Liver (tissue), 9 donors: ENCODE data around the gene CCDC91. TPM values are rescaled to one million over a fixed set of nuclear protein-coding genes. Genes with fewer than 3 reads are reported as not detected.

Source experiments
- DNase-seq: peaks from one replicate; pipeline ENCODE4 v3.0.0-alpha.2; 2017; ENCODE audit warnings: low spot score
- H3K27ac ChIP-seq, 2 donors: one replicate each; pipeline ENCODE4 v1.7.0; 2013; ENCODE audit warnings: inconsistent platforms in 2 of 2, low read length in 2 of 2, control low read depth in 1 of 2, low read depth in 1 of 2, mild to moderate bottlenecking in 1 of 2
- H3K27me3 ChIP-seq, 4 donors: one replicate each; pipeline versions ENCODE4 v1.6.1 to v1.7.0; 2013; ENCODE audit warnings: low read length in 3 of 4, inconsistent platforms in 1 of 4, mild to moderate bottlenecking in 1 of 4, moderate library complexity in 1 of 4; ENCODE audit not compliant: control insufficient read depth in 4 of 4, insufficient read depth in 4 of 4
- H3K36me3 ChIP-seq, 4 donors: one replicate each; pipeline versions ENCODE4 v1.6.1 to v1.7.0; 2013; ENCODE audit warnings: low read length in 3 of 4, mild to moderate bottlenecking in 3 of 4, low read depth in 1 of 4, moderate library complexity in 1 of 4; ENCODE audit not compliant: control insufficient read depth in 4 of 4, insufficient read depth in 3 of 4
- H3K4me1 ChIP-seq, 4 donors: one replicate each; pipeline versions ENCODE4 v1.6.1 to v1.7.0; 2013; ENCODE audit warnings: low read length in 3 of 4, mild to moderate bottlenecking in 3 of 4, moderate library complexity in 1 of 4; ENCODE audit not compliant: control insufficient read depth in 4 of 4, insufficient read depth in 4 of 4
- H3K4me3 ChIP-seq, 3 donors: one replicate each; pipeline versions ENCODE4 v1.6.1 to v1.7.0; 2013; ENCODE audit warnings: low read length in 3 of 3, control low read depth in 1 of 3, low read depth in 1 of 3, mild to moderate bottlenecking in 1 of 3
- H3K9ac ChIP-seq, 2 donors: one replicate each; pipeline ENCODE4 v1.7.0; 2013; ENCODE audit warnings: low read length in 2 of 2, mild to moderate bottlenecking in 2 of 2, moderate library complexity in 2 of 2, control low read depth in 1 of 2, low read depth in 1 of 2
- H3K9me3 ChIP-seq, 4 donors: one replicate each; pipeline versions ENCODE4 v1.6.1 to v1.7.0; 2013; ENCODE audit warnings: low read length in 3 of 4; ENCODE audit not compliant: control insufficient read depth in 4 of 4
- FOXA1 ChIP-seq: IDR thresholded peaks from 2 replicates; pipeline ENCODE4 v1.6.1; 2016; ENCODE audit warnings: antibody characterized with exemption
- FOXA2 ChIP-seq: IDR thresholded peaks from 2 replicates; pipeline ENCODE4 v1.6.1; 2016; ENCODE audit warnings: antibody characterized with exemption
- GABPA ChIP-seq, 2 donors: IDR thresholded peaks in 1 of 2; conservative IDR thresholded peaks in 1 of 2; 2 replicates each; pipeline ENCODE4 v1.6.1; 2016; ENCODE audit warnings: antibody characterized with exemption in 2 of 2, mild to moderate bottlenecking in 1 of 2, moderate library complexity in 1 of 2
- HNF4A ChIP-seq, 2 donors: conservative IDR thresholded peaks; 2 replicates each; pipeline ENCODE4 v1.6.1; 2016; ENCODE audit warnings: antibody characterized with exemption in 2 of 2, mild to moderate bottlenecking in 2 of 2
- HNF4G ChIP-seq: IDR thresholded peaks from 2 replicates; pipeline ENCODE4 v1.6.1; 2016; ENCODE audit warnings: antibody characterized with exemption
- JUND ChIP-seq, 2 donors: IDR thresholded peaks; 2 replicates each; pipeline ENCODE4 v1.6.1; 2016; ENCODE audit warnings: antibody characterized with exemption in 2 of 2
- NR2F2 ChIP-seq: IDR thresholded peaks from 2 replicates; pipeline ENCODE4 v1.6.1; 2016; ENCODE audit warnings: antibody characterized with exemption
- RAD21 ChIP-seq, 2 donors: IDR thresholded peaks; 2 replicates each; pipeline ENCODE4 v1.6.1; 2016; ENCODE audit warnings: antibody characterized with exemption in 2 of 2, mild to moderate bottlenecking in 2 of 2
- RXRA ChIP-seq, 2 donors: IDR thresholded peaks; 2 replicates each; pipeline ENCODE4 v1.6.1; 2017 to 2018; ENCODE audit warnings: antibody characterized with exemption in 2 of 2, mild to moderate bottlenecking in 1 of 2
- SP1 ChIP-seq: IDR thresholded peaks from 2 replicates; pipeline ENCODE4 v1.6.1; 2018; ENCODE audit warnings: antibody characterized with exemption, mild to moderate bottlenecking
- TAF1 ChIP-seq: conservative IDR thresholded peaks from 2 replicates; pipeline ENCODE4 v1.6.1; 2016; ENCODE audit warnings: antibody characterized with exemption, mild to moderate bottlenecking
- YY1 ChIP-seq: IDR thresholded peaks from 2 replicates; pipeline ENCODE4 v1.6.1; 2016; ENCODE audit warnings: antibody characterized with exemption, mild to moderate bottlenecking
- whole genome bisulfite sequencing: extraction: QIAGEN DNeasy Blood & Tissue Kit; methylation state at CpG from one replicate; pipeline ENCODE4 v1.1.7; 2013; 5-methylcytosine and 5-hydroxymethylcytosine counted together
- polyA plus RNA-seq, 2 donors: library from polyadenylated mRNA; stranded (reverse) in 1 of 2; unstranded in 1 of 2; fragments of 200-250 nt in 1 of 2; fragments of >200 nt in 1 of 2; fragmentation: Nextera tagmentation in 1 of 2; extraction: Ambion mirVana in 1 of 2; gene quantifications; one replicate each; pipeline versions ENCODE4 v1.2.1 to v1.2.3, GENCODE V29; 2013 to 2015
- total RNA-seq, 2 donors: library from RNA; depleted of rRNA; stranded (reverse); fragments of >200 nt; gene quantifications; one replicate each; pipeline ENCODE4 v1.2.3, GENCODE V29; 2014
- TF ChIP-seq, protein P1 (sequence below): fragments of 150-350 bp; IDR thresholded peaks from 2 replicates; pipeline ENCODE4 v1.5.1; 2017; ENCODE audit warnings: improper control_type of control experiment, low read depth, low read length; ENCODE audit not compliant: missing input control
- TF ChIP-seq, protein P2 (sequence below): IDR thresholded peaks from 2 replicates; pipeline ENCODE4 v1.6.1; 2016; ENCODE audit warnings: antibody characterized with exemption, mild to moderate bottlenecking
- TF ChIP-seq, protein P3 (sequence below): IDR thresholded peaks from 2 replicates; pipeline ENCODE4 v1.6.1; 2016; ENCODE audit warnings: antibody characterized with exemption
- TF ChIP-seq, protein P4 (sequence below): IDR thresholded peaks from 2 replicates; pipeline ENCODE4 v1.6.1; 2016; ENCODE audit warnings: antibody characterized with exemption
- TF ChIP-seq, protein P5 (sequence below): IDR thresholded peaks from 2 replicates; pipeline ENCODE4 v1.6.1; 2016; ENCODE audit warnings: antibody characterized with exemption
- donor health status: healthy.
- donor health status: healthy.
- donor health status: healthy.
- donor health status: healthy.
- donor health status: healthy.

Gene CCDC91
- total and polyA plus RNA-seq, 4 donors, result 8.4 to 29.0 (median 15.1) TPM

DNA sequence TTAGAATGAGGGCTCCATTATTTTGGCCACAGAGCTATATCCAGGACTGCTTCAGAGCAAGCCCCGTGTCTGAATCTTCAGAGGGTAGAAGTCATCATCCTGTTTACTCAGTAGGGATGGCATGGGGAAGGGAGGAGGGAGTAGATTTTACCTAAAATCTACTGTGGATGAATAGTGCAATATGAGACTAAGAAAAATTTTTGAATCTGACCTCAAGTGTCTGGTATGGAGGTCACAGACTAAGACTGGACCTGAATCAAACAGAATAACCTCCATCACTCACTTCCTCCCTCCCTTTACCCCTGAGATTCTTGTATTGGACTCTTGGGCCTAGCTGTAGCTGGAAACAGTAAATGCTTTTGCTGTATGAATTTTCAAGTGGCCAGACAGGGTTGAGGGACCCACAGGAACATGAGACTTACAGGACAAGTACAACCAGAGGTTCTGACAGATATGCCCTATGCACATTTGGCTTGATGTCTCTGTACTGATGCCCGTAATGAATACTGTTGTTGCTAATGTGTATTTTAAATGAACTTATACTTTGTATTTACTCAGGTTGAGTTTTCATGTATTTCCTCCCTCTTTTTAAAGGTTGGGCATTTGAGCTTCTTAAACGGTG lies 78.5 kb downstream of the CCDC91 start:
- no peaks in the 10 kb centered on the region for H3K27me3 ChIP-seq
- no peaks in the 10 kb centered on the region for H3K4me1 ChIP-seq
- DNase-seq, result no peak
- WGBS, result 94% methylated on average over 3 of the region's 3 CpGs
- peaks cover 0 to 6% (median 3%) of the 10 kb centered on the region in 4 donors for H3K36me3 ChIP-seq
- no peak overlapping the region for H3K4me3 ChIP-seq
- H3K27ac ChIP-seq, result no peak overlapping the region
- H3K9me3 ChIP-seq, result peaks cover 0 to 4% (median 0%) of the 10 kb centered on the region in 4 donors
- TF ChIP-seq HNF4A (conservative IDR thresholded peaks at IDR 0.05) (no peak), FOXA2 (no peak), TAF1 (no peak), RXRA (IDR thresholded peaks at IDR 0.05) (no peak), RAD21 (IDR thresholded peaks at IDR 0.05) (no peak), NR2F2 (no peak)
- TF ChIP-seq, protein P1, sequence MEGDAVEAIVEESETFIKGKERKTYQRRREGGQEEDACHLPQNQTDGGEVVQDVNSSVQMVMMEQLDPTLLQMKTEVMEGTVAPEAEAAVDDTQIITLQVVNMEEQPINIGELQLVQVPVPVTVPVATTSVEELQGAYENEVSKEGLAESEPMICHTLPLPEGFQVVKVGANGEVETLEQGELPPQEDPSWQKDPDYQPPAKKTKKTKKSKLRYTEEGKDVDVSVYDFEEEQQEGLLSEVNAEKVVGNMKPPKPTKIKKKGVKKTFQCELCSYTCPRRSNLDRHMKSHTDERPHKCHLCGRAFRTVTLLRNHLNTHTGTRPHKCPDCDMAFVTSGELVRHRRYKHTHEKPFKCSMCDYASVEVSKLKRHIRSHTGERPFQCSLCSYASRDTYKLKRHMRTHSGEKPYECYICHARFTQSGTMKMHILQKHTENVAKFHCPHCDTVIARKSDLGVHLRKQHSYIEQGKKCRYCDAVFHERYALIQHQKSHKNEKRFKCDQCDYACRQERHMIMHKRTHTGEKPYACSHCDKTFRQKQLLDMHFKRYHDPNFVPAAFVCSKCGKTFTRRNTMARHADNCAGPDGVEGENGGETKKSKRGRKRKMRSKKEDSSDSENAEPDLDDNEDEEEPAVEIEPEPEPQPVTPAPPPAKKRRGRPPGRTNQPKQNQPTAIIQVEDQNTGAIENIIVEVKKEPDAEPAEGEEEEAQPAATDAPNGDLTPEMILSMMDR, result no peak
- H3K9ac ChIP-seq, result no peak overlapping the region

DNA sequence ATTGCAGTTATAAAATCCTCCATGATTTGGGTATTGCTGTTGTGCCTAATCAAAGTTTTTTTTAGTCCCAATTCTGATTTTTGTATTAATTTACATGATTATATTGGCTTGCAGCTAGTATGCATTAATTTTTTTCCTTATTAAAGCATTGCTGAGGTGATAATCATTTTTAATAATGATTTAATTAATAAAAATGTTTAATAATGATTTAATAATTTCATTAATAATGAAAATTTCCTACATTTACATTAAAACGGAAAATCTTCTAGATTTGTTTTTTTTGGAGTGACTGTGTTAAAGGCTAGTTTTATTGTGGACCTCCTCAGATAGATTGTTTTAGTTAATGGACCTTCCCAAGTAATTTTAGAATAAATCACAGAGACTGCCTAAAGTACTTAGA lies 79.6 kb downstream of the CCDC91 start:
- DNase-seq, result no peak
- no peaks in the 10 kb centered on the region for H3K4me1 ChIP-seq
- peaks cover 0 to 6% (median 3%) of the 10 kb centered on the region in 4 donors for H3K36me3 ChIP-seq
- no peaks in the 10 kb centered on the region for H3K27me3 ChIP-seq
- WGBS, result 95% methylated on average over 1 of the region's 1 CpG
- H3K9me3 ChIP-seq, result peaks cover 0 to 4% (median 0%) of the 10 kb centered on the region in 4 donors
- H3K9ac ChIP-seq, result no peak overlapping the region
- no peak overlapping the region for H3K4me3 ChIP-seq
- no peak overlapping the region for H3K27ac ChIP-seq
- TF ChIP-seq SP1 (no peak), FOXA2 (no peak), JUND (IDR thresholded peaks at IDR 0.05) (no peak), YY1 (no peak), NR2F2 (no peak), RXRA (IDR thresholded peaks at IDR 0.05) (no peak), TAF1 (no peak), FOXA1 (no peak), HNF4A (conservative IDR thresholded peaks at IDR 0.05) (no peak), HNF4G (no peak), RAD21 (IDR thresholded peaks at IDR 0.05) (no peak), GABPA (IDR thresholded peaks at IDR 0.05 in 1 of 2, conservative IDR thresholded peaks at IDR 0.05 in 1 of 2) (no peak)
- TF ChIP-seq, protein P2, sequence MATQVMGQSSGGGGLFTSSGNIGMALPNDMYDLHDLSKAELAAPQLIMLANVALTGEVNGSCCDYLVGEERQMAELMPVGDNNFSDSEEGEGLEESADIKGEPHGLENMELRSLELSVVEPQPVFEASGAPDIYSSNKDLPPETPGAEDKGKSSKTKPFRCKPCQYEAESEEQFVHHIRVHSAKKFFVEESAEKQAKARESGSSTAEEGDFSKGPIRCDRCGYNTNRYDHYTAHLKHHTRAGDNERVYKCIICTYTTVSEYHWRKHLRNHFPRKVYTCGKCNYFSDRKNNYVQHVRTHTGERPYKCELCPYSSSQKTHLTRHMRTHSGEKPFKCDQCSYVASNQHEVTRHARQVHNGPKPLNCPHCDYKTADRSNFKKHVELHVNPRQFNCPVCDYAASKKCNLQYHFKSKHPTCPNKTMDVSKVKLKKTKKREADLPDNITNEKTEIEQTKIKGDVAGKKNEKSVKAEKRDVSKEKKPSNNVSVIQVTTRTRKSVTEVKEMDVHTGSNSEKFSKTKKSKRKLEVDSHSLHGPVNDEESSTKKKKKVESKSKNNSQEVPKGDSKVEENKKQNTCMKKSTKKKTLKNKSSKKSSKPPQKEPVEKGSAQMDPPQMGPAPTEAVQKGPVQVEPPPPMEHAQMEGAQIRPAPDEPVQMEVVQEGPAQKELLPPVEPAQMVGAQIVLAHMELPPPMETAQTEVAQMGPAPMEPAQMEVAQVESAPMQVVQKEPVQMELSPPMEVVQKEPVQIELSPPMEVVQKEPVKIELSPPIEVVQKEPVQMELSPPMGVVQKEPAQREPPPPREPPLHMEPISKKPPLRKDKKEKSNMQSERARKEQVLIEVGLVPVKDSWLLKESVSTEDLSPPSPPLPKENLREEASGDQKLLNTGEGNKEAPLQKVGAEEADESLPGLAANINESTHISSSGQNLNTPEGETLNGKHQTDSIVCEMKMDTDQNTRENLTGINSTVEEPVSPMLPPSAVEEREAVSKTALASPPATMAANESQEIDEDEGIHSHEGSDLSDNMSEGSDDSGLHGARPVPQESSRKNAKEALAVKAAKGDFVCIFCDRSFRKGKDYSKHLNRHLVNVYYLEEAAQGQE, result no peak
- TF ChIP-seq, protein P1, result no peak
- TF ChIP-seq, protein P3, sequence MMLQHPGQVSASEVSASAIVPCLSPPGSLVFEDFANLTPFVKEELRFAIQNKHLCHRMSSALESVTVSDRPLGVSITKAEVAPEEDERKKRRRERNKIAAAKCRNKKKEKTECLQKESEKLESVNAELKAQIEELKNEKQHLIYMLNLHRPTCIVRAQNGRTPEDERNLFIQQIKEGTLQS, result no peak
- TF ChIP-seq, protein P4, sequence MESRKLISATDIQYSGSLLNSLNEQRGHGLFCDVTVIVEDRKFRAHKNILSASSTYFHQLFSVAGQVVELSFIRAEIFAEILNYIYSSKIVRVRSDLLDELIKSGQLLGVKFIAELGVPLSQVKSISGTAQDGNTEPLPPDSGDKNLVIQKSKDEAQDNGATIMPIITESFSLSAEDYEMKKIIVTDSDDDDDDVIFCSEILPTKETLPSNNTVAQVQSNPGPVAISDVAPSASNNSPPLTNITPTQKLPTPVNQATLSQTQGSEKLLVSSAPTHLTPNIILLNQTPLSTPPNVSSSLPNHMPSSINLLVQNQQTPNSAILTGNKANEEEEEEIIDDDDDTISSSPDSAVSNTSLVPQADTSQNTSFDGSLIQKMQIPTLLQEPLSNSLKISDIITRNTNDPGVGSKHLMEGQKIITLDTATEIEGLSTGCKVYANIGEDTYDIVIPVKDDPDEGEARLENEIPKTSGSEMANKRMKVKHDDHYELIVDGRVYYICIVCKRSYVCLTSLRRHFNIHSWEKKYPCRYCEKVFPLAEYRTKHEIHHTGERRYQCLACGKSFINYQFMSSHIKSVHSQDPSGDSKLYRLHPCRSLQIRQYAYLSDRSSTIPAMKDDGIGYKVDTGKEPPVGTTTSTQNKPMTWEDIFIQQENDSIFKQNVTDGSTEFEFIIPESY, result no peak
- TF ChIP-seq, protein P5, sequence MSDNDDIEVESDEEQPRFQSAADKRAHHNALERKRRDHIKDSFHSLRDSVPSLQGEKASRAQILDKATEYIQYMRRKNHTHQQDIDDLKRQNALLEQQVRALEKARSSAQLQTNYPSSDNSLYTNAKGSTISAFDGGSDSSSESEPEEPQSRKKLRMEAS, result no peak
